ENCODE results near the gene TSPAN18.

DNA sequence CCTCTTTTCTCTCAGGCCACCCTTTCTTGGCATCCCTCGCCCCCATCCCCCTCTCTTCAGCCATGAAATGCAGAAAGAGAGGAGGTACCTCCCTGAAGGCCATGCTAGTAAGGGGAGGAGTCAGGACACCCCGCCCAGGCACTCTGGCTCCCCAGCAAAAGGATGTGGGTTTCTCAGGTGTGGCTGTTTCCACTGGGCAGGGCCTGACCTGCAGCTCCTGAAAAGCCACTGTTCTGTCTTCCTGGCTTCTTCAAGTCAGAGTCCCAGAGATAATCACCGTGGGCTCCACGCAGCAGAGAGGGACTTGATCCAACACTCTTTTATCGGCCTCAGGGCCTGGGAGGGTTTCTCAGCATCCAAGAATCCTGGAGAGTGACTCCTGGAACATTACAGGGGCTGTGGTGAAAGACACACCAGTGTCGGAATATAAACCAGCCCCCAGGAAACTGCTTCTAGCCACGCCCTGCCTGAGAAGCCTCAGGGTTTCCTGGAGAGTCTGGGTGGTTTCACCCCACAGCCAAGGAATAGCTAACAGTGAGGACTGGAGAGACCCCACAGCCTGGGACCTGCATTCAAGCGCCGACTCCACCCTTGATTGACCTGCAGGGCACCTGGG is 45.7 kb upstream of the TSPAN18 start:
- no peak for TF ChIP-seq EZH2 (optimal IDR thresholded peaks at IDR 0.05; ENCODE audit: low read depth, low read length)
- TF ChIP-seq, protein P1, sequence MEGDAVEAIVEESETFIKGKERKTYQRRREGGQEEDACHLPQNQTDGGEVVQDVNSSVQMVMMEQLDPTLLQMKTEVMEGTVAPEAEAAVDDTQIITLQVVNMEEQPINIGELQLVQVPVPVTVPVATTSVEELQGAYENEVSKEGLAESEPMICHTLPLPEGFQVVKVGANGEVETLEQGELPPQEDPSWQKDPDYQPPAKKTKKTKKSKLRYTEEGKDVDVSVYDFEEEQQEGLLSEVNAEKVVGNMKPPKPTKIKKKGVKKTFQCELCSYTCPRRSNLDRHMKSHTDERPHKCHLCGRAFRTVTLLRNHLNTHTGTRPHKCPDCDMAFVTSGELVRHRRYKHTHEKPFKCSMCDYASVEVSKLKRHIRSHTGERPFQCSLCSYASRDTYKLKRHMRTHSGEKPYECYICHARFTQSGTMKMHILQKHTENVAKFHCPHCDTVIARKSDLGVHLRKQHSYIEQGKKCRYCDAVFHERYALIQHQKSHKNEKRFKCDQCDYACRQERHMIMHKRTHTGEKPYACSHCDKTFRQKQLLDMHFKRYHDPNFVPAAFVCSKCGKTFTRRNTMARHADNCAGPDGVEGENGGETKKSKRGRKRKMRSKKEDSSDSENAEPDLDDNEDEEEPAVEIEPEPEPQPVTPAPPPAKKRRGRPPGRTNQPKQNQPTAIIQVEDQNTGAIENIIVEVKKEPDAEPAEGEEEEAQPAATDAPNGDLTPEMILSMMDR (IDR thresholded peaks at IDR 0.05; ENCODE audit: low read length), result no peak
